WERI-Rb-1 (cell line): Measurements from ENCODE around the gene HLA-G.

Experiments
- DNase-seq: peaks from one replicate; pipeline ENCODE4 v3.0.0-alpha.2; 2020
- H3K27ac ChIP-seq: fragments of 250-450 bp; sonication (Bioruptor Pico); 2 replicates; pipeline ENCODE4 v1.5.1; 2020; ENCODE audit warnings: mild to moderate bottlenecking, moderate library complexity
- H3K27me3 ChIP-seq: fragments of 250-450 bp; sonication (Bioruptor Pico); 2 replicates; pipeline ENCODE4 v1.5.1; 2021; ENCODE audit warnings: mild to moderate bottlenecking, low read depth, moderate library complexity; ENCODE audit not compliant: insufficient read depth, severe bottlenecking
- H3K36me3 ChIP-seq: fragments of 250-450 bp; sonication (Bioruptor Pico); 2 replicates; pipeline ENCODE4 v1.5.1; 2020; ENCODE audit warnings: mild to moderate bottlenecking, moderate library complexity
- H3K4me3 ChIP-seq: 2 replicates; pipeline ENCODE4 v1.5.1; 2011; ENCODE audit warnings: low read depth, mild to moderate bottlenecking, control low read depth, low read length
- H3K9me3 ChIP-seq: fragments of 250-450 bp; sonication (Bioruptor Pico); 2 replicates; pipeline ENCODE4 v1.5.1; 2021; ENCODE audit warnings: mild to moderate bottlenecking, moderate library complexity; ENCODE audit not compliant: severe bottlenecking
- TF ChIP-seq, protein P1 (sequence below): IDR thresholded peaks from 2 replicates; pipeline ENCODE4 v1.5.1; 2011; ENCODE audit warnings: low read depth, mild to moderate bottlenecking, control low read depth, inconsistent platforms, low read length

HLA-G gene

DNA sequence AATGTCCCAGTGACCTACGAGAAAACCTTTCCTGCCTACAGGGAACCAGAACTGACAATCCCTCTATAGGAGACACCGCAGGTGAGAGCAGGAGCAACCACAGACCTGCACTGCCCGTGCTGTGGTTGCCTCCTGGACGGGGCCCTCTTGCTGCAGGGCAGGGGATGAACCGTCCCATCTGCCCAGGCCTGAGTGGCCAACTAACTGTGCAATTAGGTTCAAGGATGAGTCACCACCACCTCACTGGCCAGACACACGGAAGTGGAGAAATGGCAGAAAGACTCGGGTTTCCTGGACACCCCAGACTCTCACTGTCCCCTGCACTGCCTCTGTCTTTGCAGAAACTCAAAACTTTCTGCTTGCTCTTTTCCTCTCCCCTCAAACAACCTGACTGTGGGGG lies 13.8 kb upstream of the HLA-G start:
- TF ChIP-seq, protein P1, sequence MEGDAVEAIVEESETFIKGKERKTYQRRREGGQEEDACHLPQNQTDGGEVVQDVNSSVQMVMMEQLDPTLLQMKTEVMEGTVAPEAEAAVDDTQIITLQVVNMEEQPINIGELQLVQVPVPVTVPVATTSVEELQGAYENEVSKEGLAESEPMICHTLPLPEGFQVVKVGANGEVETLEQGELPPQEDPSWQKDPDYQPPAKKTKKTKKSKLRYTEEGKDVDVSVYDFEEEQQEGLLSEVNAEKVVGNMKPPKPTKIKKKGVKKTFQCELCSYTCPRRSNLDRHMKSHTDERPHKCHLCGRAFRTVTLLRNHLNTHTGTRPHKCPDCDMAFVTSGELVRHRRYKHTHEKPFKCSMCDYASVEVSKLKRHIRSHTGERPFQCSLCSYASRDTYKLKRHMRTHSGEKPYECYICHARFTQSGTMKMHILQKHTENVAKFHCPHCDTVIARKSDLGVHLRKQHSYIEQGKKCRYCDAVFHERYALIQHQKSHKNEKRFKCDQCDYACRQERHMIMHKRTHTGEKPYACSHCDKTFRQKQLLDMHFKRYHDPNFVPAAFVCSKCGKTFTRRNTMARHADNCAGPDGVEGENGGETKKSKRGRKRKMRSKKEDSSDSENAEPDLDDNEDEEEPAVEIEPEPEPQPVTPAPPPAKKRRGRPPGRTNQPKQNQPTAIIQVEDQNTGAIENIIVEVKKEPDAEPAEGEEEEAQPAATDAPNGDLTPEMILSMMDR = peak; percentile 32; the same call in 1 of the 2 replicates
- H3K9me3 ChIP-seq = no peaks in the 10 kb centered on the region
- no peak for DNase-seq
- no peak overlapping the region for H3K27ac ChIP-seq
- no peaks in the 10 kb centered on the region for H3K36me3 ChIP-seq
- H3K4me3 ChIP-seq = no peak overlapping the region
- H3K27me3 ChIP-seq = no peaks in the 10 kb centered on the region

DNA sequence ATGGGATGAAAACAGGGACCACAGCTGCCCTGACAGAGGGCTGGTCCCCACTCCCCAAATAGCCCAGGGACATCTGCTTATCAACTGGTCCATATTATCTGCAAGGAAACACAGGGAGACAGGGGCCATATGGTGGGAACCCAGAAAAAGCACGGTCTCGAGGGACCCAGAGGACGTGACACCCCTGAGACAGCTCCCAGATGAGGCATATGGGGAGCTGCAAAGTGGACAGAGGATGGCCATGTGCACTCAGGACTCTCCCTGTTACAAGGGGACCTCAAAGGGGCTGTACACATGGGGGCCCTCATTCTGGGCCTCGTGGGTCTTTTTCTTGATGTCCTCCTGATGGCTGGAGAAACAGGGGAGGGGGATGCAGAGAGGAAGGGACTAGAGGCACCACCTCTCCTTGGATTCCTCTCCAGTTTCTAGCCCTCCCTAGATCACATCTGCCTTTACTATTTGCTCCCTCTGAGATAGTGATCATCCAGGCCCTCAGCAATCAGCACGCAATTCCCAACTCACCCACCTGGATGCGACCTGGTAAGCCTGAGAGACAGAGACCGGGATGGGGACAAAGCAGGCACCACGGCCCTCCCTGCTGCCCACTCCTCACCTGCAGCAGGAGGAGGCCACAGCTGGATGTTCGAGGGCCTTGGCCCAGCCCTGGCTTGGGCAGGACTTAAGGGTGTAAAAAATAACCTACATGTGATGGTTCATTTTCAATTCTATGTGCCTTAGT lies 13.1 kb upstream of the HLA-G start:
- TF ChIP-seq, protein P1 = no peak
- no peaks in the 10 kb centered on the region for H3K27me3 ChIP-seq
- no peaks in the 10 kb centered on the region for H3K36me3 ChIP-seq
- DNase-seq = no peak
- H3K9me3 ChIP-seq = no peaks in the 10 kb centered on the region
- no peak overlapping the region for H3K4me3 ChIP-seq
- H3K27ac ChIP-seq = no peak overlapping the region

DNA sequence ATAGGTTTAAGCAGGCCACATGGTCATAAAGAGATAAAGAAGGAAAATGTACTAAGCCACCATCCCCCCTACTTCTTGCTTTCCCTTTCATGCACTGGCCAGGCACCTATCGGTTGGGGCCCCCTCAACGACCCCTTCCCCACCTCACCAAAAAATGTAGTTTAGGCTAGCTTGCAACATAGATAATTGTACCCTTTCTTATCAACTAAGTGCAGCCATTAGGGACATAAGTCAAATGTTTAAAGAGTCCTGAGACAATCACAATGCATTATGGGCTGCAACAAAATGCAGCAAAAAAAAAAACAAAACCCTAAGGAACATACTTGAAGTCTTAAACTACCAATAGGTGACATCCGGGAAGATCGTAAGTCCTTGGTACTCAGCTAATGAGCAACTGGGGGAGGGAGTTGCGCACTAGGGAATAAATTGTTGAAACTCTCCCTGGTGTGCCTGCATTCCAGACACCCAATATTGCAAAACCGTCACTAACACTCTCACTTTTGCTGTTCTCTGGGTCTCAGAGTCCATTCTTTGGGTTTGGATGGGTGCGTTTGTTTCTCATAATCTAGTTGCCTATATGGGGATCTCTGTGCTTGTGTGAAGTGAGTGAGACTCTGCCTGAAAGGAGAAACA lies 12.4 kb upstream of the HLA-G start:
- Histone ChIP-seq H3K36me3 (no peaks in the 10 kb centered on the region), H3K4me3 (no peak overlapping the region), H3K27ac (no peak overlapping the region), H3K9me3 (no peaks in the 10 kb centered on the region), H3K27me3 (no peaks in the 10 kb centered on the region)
- TF ChIP-seq, protein P1 = no peak
- DNase-seq = no peak

DNA sequence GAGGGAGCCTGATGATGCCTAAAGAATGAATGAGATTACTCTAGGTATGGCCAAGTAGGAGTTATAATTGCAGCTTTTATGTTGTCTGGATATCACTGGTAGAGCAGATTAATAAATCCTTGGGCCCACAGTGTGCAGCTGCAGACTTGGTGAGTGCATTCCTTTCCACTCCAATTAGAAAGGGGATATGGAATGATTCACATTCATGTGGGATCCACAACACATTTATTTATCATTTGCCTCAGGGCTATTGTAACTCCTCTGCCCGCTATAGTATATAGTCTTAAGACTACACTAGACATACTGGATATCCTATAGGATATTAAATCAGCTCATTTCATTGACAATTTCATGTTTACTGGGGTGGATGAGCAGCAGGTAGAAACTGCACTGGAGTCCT lies 11.6 kb upstream of the HLA-G start:
- Histone ChIP-seq H3K9me3 (no peaks in the 10 kb centered on the region), H3K4me3 (no peak overlapping the region), H3K27me3 (no peaks in the 10 kb centered on the region), H3K27ac (no peak overlapping the region), H3K36me3 (no peaks in the 10 kb centered on the region)
- DNase-seq = no peak
- TF ChIP-seq, protein P1 = no peak

DNA sequence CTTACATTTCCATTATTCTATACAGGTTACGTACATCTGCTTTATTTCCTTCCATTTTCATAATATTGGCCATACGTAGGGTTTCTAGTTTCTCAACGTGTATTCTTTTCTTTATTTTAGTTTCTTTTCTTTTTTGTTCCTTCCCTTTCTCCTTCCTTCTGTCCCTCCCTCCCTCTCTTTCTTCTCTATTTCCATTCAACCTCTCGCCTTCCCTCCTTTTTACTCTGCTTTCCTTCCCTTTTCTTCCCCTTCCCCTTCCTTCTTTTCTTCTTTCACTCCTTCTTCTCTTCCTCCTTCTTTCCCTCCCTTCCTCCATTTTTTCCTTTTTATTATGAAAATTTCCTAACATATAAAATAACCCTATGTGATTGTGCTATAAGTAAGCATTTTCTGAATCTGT lies 8.7 kb upstream of the HLA-G start:
- no peak overlapping the region for H3K4me3 ChIP-seq
- H3K27ac ChIP-seq = no peak overlapping the region
- no peaks in the 10 kb centered on the region for H3K27me3 ChIP-seq
- DNase-seq = no peak
- TF ChIP-seq, protein P1 = no peak
- no peaks in the 10 kb centered on the region for H3K36me3 ChIP-seq
- peaks cover 1% of the 10 kb centered on the region for H3K9me3 ChIP-seq
